OCI-LY3 (cell line): ENCODE measurements around the gene BZW2.

Experiments
- H2AFZ ChIP-seq: fragments of 200-600, 300-600 bp; shearing (Covaris generic); 2 replicates; pipeline ENCODE4 v1.6.0; 2014; ENCODE audit warnings: antibody characterized with exemption, low read depth, low read length
- H3K27ac ChIP-seq: fragments of 200-600, 300-600 bp; sonication (generic); 2 replicates; pipeline ENCODE4 v1.5.1; 2014; ENCODE audit warnings: mild to moderate bottlenecking, low read length, moderate library complexity, mixed read lengths
- H3K27me3 ChIP-seq: fragments of 200-600, 300-600 bp; sonication (generic); 2 replicates; pipeline ENCODE4 v1.6.1; 2014; ENCODE audit warnings: low read depth, low read length, mixed read lengths
- H3K36me3 ChIP-seq: fragments of 200-600, 300-600 bp; sonication (generic); replicated peaks from 2 replicates; pipeline ENCODE3; 2014; ENCODE audit warnings: low read depth, low read length, mixed read lengths
- H3K4me1 ChIP-seq: fragments of 300-600, 200-600 bp; sonication (generic); 2 replicates; pipeline ENCODE4 v1.6.1; 2014; ENCODE audit warnings: low read length, mixed read lengths
- H3K4me2 ChIP-seq: fragments of 200-600, 300-600 bp; sonication (generic); 2 replicates; pipeline ENCODE4 v1.6.1; 2014; ENCODE audit warnings: low read length, mixed read lengths
- H3K4me3 ChIP-seq: fragments of 300-600, 200-600 bp; sonication (generic); 2 replicates; pipeline ENCODE4 v1.5.1; 2014; ENCODE audit warnings: antibody characterized with exemption, mild to moderate bottlenecking, low read length, moderate library complexity
- H3K79me2 ChIP-seq: fragments of 300-600, 200-600 bp; shearing (Covaris generic); 2 replicates; pipeline ENCODE4 v1.6.1; 2014; ENCODE audit warnings: mild to moderate bottlenecking, low read length, mixed read lengths
- H3K9ac ChIP-seq: fragments of 300-600, 200-600 bp; shearing (Covaris generic); 2 replicates; pipeline ENCODE4 v1.6.0; 2014; ENCODE audit warnings: mild to moderate bottlenecking, low read length, moderate library complexity
- H3K9me3 ChIP-seq: fragments of 200-600, 300-600 bp; shearing (Covaris generic); 2 replicates; pipeline ENCODE4 v1.6.1; 2014; ENCODE audit warnings: low read length, mixed read lengths; ENCODE audit not compliant: insufficient read depth
- H4K20me1 ChIP-seq: fragments of 200-600, 300-600 bp; sonication (generic); 2 replicates; pipeline ENCODE4 v1.6.1; 2016; ENCODE audit warnings: low read length, mixed read lengths; ENCODE audit not compliant: insufficient read depth
- CTCF ChIP-seq: fragments of 200-600, 300-600 bp; sonication (generic); IDR thresholded peaks from 2 replicates; pipeline ENCODE4 v1.5.1; 2014; ENCODE audit warnings: antibody characterized with exemption, low read length, low read depth
- EZH2phosphoT487 ChIP-seq: fragments of 200-600 bp; shearing (Covaris generic); IDR thresholded peaks from 2 replicates; pipeline ENCODE4 v1.6.1; 2018; ENCODE audit warnings: antibody characterized with exemption, mixed run types, low read depth

BZW2 gene

GRCh38 chr7:16741676-16742075 is 95.7 kb downstream of the BZW2 start:
- Histone ChIP-seq H3K27me3 (no peaks in the 10 kb centered on the region), H3K4me1 (no peaks in the 10 kb centered on the region), H3K79me2 (no peaks in the 10 kb centered on the region), H3K9me3 (no peaks in the 10 kb centered on the region), H3K9ac (no peak overlapping the region), H3K36me3 (no peaks in the 10 kb centered on the region), H2AFZ (no peak overlapping the region), H4K20me1 (no peaks in the 10 kb centered on the region), H3K4me2 (no peak overlapping the region), H3K4me3 (no peak overlapping the region), H3K27ac (no peak overlapping the region)
- TF ChIP-seq CTCF (no peak), EZH2phosphoT487 (no peak)

- H3K27ac ChIP-seq, result no peak overlapping the region
- no peak overlapping the region for H3K9ac ChIP-seq
Measured at GRCh38 chr7:16742547-16742946, 96.6 kb downstream of the BZW2 start.

GRCh38 chr7:16743236-16743635 is 97.3 kb downstream of the BZW2 start:
- Histone ChIP-seq H4K20me1 (no peaks in the 10 kb centered on the region), H3K27me3 (no peaks in the 10 kb centered on the region), H3K79me2 (no peaks in the 10 kb centered on the region), H3K4me3 (no peak overlapping the region), H3K4me1 (no peaks in the 10 kb centered on the region), H3K27ac (no peak overlapping the region), H3K4me2 (no peak overlapping the region), H3K9ac (no peak overlapping the region), H3K36me3 (no peaks in the 10 kb centered on the region), H3K9me3 (no peaks in the 10 kb centered on the region), H2AFZ (no peak overlapping the region)
- no peak for TF ChIP-seq CTCF
- no peak for TF ChIP-seq EZH2phosphoT487

More at GRCh38 chr7:16742547-16742946, 96.6 kb downstream of the BZW2 start:
- Histone ChIP-seq H3K4me2 (no peak overlapping the region), H3K27me3 (no peaks in the 10 kb centered on the region), H2AFZ (no peak overlapping the region), H3K9me3 (no peaks in the 10 kb centered on the region), H3K4me3 (no peak overlapping the region), H3K79me2 (no peaks in the 10 kb centered on the region), H3K36me3 (no peaks in the 10 kb centered on the region), H3K4me1 (no peaks in the 10 kb centered on the region), H4K20me1 (no peaks in the 10 kb centered on the region)
- TF ChIP-seq CTCF, result no peak
- no peak for TF ChIP-seq EZH2phosphoT487

- Histone ChIP-seq H3K36me3 (no peaks in the 10 kb centered on the region), H3K79me2 (no peaks in the 10 kb centered on the region), H3K9ac (no peak overlapping the region), H3K4me3 (no peak overlapping the region), H3K27me3 (no peaks in the 10 kb centered on the region), H3K9me3 (no peaks in the 10 kb centered on the region), H4K20me1 (no peaks in the 10 kb centered on the region), H3K4me1 (no peaks in the 10 kb centered on the region), H3K4me2 (no peak overlapping the region), H2AFZ (no peak overlapping the region), H3K27ac (no peak overlapping the region)
- TF ChIP-seq EZH2phosphoT487, result no peak
Measured at GRCh38 chr7:16744518-16745250, 98.7 kb downstream of the BZW2 start.
